ENCODE data around the gene CD69.

Gene CD69

DNA sequence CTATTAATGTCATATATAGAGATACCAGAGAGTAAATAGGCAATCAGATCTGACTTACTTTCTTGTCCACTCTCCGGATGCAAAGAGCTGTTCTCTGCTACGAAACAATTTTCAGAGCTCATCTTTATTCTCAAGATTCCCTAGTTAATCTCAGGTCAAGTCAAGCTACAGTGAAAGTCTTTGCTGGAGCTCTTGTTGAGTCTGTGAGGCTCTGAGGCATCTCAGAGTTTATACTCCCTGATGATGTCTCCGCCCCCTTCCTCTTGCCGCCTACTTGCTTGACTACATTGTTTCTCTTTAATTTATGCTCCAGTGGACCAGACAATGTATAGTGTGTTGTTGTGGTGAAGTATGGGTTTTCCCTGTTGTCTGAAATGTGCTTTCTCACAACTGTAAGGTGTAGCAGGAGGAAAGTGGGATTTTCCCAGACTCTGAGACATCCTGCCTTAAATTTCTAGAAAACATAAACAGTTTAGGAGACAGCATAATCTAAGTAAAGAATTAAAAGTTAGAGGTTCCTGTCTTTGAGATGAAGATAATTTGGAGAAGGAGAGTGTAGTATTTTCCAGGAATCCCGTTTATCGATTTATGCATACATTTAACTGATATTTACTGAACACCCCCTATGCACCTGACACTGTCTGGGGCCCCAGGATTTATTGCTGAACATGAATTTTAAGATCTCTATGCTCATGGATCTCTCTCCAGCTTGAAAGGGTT lies at the start of gene CD69:
TSS of gene CD69 (minus strand) at position 203 of the 720 bp plus-strand sequence. CDS start at position 122, 81 bp downstream.
- DNase-seq: peak; percentile 85 to 86

DNA sequence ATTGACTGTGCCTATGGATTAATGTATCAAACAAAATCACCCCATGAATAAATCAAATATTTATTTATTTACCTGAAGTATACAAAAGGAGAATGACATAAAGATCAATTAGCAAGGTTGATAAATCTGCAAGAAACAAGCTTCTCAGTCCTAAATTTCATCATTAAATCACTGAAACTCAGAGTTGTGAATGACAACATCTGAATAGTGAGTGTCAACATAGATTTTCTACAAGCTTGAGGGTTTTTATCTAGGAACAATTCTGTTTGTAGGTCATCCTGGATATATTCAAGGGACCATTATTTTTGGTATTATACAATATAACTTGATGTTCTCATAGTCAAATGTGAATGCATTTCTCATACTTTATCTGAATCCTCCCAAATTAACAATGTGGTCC lies 49.2 kb upstream of the CD69 start:
- DNase-seq: no peak

DNA sequence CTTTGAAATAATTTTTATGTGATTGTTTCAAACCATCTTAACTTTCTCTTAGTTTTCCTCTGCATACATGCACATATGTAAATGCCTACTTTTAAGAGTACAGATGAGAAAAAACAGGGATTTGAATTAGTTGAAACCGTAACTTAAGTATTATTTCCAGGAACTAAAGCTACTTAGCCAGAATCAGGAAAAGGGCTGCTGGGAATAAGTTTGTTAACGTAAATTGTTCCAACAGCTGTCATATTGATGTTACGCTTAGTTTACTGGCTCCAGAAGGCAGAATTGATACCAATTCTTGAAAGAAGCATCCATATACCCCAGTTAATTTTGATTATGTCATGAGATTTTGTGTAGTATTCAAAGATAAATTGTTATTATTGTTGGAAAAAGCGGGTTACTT lies 48.6 kb upstream of the CD69 start:
- no peak for DNase-seq

DNA sequence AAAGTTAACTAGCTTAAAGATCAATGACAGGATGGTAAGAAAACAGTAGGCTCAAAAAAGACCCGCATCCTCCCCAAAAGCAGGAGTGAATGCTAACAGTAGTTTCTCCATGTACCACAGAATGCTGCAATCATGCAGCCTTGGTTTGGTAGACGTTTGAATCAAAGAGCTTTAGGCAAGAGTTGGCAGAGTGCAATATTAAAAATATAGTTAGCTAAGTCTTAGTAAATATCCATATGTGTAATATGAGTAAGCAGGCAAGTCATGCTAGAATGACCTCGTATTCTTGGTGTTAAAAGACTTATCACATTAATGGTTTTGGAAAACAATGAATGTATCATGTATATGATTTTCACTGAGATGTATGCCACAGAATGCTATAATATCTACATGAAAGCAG lies 47.8 kb upstream of the CD69 start:
- no peak for DNase-seq

DNA sequence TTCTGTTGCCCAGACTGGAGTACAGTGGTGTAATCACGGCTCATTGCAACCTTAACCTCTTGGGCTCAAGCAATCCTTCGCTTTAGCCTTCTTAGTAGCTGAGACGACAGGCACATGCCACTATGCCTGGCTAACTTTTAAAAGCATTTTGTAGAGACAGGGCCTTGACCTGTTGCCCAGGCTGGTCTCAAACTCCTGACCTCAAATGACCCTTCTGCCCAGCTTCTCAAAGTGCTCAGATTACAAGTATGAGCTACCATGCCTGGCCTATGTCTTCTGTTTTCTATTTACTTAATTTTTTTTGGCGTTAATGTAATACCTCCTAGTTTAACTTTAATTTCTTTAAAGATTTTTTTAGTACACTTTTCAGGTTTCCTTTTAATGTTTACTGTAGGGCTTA lies 46.0 kb upstream of the CD69 start:
- DNase-seq: no peak

DNA sequence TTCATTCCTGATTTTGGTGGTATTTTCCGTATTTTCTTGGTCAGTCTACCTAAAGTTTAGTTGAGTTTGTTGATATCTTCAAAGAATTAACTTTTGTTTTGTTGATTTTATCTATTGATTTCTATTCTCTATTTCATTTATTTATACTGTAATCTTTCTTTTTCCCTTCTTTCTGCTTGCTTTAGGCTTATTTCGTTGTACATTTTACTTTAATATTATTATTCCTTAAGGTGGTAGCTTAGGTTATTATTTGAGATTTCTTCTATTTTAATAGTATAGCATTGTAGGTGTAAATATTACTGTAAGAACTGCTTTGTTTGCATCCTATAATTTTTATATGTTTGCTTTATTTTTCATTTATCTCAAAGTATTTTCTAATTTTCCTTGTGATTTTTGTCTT lies 45.2 kb upstream of the CD69 start:
- no peak for DNase-seq

DNA sequence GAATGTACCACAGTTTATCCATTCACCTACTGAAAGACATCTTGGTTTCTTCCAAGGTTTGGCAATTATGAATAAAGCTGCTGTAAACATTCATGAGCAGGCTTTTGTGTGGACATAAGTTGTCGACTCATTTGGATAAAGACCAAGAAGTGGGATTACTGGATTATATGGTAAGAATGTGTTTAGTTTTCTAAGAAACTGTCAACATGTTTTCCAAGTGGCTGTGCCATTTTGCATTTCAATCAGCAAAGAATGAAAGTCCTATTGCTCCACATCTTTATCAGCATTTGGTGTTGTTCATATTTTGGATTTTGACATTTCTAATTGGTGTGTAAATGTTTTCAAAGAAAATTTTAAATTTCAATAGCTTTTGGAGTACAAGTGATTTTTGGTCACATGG lies 39.3 kb upstream of the CD69 start:
- DNase-seq: no peak

DNA sequence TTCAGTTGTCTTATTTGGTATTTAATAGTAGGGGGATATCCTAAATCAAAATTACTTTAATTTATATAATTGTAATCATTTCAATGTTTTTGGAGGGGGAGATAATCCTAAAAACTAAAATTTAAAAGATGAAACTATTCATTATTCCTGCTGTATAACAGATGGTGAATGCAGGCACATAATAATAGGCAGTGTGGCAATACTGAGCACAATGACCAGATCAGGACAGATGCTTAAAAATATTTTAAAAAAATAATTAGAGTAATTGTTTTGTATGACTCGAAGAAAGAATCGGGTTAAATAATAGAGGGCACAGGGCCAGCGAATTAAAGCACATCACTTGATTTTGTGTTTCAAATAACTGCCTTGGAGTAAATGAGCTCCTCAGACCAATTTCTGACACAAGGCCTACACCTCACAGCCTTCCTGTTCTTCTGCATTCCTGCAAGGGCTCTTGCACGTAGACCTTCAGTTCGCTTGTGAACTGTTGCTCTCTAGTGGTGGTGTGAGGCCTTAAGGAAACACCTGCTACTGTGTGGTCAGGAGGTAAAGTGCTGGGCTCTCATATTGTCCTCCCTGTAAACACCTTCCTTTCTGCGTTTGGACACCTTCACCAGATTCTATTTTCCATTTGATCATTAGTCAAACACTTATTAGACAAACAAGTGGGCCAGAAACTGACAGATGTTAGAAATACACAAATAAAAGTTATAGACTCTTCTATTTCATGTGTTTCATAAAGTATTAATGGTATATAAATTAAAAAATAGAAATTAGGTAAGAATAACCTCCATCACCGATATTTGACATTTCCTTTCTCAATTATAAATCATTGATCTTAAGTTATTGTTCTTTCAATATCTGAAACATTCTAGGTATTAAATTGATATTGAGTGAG lies 37.3 kb upstream of the CD69 start:
- DNase-seq: peak; percentile 70 to 71

DNA sequence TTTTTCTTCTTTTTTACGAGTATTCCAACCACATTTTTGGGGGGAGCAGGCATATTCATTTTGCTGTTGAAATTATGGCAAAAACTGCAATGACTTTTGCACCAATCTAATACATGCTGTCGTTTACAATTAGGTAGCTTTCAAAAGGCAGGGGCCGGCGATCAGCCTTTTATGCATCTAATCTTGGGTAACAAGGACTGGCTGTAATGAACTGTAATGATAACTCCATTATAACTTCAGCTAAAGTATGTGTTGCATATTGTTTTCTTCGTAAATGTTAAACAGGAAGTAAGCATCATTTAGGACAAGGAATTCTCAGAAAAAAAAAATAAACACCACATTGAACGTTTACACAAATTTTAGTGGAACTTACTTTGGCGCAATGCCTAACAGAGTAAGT lies 36.3 kb upstream of the CD69 start:
- DNase-seq: no peak

DNA sequence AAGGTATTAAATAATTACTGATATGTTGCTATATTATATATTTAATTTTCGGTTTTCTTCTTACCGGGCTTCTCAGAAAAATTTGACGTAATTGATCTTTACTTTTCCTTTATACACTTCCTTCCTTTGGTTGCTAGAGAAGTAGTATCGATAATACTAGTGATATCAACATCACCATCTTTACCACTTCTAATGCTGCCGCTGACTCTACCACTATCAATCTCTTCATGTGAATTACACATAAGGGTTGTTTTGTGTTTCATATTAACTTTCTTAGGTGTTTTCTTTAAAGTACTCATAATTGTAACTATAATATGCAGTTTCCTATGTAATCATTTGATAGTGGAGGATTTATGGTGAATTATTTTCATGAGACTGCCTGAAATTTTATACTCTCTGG lies 35.6 kb upstream of the CD69 start:
- DNase-seq: peak in 1 of 2 donors; percentile 29

DNA sequence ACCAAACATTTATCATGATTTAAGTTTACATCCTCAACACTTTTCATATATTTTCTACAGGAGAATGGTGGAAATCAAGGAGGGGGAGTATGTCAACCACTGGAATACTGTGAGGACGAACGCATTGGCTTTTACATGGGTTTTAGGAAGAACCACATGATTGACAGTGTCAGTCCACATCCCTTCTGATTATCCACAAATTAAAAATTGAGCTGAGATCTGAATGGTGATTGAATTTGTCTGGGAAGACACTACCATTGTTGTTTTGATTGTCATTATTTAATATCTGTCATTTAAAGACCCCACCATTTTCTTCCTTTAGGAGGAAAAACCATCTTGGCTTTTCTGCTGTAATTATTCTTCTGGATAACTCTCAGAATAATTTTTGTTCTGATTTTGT lies 35.2 kb upstream of the CD69 start:
- no peak for DNase-seq

DNA sequence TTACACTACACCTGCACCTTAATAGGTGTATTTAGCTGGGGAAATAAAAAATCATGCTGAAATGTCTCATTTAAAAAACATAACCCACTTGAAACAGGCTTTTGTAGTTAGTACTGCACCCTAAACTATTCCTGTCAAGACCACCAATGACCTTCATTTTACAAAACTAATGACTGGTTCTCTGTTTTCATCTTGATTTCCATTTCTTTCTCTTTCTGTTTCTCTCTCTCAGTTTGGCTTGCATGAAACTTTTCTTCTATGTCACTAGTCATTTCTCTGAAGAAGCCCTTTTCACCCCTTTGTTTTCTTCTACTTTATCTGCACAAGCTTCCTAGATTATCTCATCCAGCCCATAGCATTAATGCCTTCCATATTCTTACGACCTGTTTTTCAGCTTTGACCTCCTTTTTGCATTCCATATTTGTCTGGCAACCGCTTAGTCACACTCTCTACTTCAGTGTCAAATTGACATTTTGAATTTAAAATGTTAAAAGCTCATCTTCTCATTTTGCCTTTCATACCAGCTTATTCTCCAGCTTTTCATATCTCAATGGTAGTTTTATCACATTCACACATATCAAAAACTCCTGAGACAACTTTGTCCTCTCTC lies 33.9 kb upstream of the CD69 start:
- DNase-seq: no peak

DNA sequence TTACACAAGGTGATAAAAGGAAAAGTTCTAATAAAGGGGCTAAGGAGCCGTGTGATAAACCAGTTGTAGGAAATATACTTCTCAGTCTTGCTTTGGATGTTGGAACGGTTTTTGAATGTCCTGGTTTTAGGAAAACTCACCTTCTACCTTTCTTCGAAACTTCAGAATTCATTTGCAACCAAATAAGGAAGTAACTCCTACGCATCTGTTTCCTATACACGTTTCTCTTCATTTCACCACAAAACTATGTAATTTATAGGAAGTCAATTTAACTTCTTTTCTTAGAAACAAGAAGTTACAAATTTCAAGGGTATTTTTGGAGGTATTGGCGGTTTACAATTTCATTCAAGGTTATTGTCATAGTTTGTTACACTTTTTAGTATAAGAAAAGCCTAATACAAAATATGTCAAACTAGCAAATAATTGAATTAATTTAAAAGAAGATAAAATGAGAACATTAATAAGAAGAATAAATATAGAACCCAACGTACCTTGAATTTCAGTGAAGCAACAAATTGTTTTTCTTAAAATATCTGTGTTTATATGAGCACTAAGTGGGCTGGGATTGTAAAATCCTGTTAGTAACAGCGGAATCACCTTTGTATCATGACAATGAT lies 33.2 kb upstream of the CD69 start:
- DNase-seq: no peak

DNA sequence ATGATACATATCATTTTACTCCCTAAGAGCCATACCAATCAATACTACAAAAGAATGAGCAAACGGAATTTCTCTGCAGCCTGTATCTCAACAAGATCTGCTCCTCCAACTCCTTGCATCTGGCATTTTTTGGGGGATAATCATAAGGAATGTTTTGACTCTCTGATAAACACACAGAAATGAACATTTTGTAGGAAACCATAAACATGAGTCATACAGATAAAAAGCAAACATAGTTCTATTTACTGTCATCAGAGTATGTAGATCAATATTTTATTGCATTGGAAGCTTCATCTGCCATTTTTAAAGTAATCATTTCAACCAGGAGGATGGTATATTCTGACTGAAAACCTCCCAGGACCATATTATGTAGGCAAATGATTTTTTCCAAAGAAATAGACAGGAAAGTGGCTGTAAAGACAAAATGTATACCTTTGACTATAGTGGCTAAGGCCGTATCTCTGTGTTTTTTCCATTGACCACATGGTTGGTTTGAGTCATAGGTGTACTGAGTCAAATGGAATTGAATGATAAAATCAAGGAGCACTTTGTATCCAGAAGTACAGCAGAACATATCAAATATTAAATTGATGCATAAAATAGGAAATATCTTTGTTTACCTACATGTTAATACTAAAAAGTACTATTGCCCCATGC lies 32.4 kb upstream of the CD69 start:
- DNase-seq: no peak

DNA sequence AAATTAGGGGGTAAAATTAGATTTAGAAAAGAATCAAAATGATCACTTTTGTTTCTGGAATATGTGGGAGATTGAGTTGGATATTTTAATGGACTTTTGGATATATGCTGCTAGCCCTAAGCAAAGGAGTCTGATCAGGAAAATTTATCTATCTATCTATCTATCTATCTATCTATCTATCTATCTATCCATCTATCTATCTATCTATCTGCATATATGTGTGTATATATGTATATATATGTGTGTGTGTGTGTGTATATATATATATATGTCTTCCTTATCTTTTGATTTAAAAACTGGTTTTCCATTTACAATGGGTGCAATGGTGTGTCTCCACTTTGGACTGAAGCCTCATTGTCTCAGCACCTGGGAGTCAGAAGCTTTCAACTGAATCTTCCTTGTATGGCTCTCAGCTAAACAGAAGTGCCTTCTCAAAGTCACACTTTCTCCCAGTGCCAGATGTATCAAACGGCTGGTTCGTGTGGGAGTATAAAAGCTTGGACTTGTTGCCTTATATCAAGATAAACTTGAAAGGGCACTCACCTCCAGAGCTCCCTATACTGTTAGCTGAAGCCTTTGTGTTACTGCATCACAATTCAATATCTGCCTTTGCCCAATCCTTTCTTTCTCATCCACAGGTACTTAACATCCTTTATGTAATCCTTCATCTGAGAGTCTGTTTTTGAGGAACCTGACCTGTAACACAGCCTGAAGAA lies 31.6 kb upstream of the CD69 start:
- no peak for DNase-seq

DNA sequence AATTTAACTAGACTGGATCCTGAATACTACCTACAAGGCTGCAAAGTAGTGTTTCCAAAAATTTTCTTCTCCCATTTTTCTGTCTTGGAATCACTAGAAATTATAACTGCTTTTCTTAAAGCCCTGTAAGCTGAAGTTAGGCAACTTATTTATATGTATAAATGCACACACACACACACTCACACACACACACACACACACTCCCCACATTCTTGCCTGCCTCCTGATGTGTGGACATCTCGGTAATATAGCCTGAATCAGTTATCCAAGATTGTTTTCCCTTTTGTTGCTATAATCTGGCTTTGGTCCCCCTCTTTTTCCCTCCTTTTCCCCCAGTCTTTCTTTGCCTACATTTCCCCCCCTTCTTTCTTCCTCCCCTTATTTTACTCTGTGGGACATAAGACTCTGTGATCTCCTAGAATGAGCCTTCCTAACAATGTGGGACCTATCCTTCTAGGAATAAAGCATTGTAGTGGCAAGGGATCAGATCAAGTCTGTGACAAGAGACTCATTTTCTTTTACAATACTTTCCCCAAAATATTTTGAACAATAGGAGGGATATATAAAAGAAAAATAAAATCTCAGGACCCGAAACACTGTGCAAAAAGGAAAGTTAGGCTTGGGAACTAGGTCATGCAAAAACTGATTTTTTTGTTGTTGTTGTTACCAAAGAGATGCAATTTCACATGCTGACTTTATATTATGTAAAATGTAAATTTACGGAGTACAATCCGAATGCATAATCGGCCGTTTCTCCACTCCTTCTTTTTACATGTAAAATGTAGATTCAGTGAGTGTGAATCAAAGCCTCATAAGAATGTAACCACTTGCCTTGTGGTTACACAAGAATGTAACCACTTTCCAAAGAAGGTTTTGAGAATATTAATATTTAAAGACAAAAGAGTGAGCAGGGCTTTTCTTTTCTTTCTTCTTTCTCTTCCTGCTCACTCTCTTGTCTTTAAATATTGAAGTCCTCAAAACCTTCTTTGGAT lies 26.3 kb upstream of the CD69 start:
- no peak for DNase-seq

DNA sequence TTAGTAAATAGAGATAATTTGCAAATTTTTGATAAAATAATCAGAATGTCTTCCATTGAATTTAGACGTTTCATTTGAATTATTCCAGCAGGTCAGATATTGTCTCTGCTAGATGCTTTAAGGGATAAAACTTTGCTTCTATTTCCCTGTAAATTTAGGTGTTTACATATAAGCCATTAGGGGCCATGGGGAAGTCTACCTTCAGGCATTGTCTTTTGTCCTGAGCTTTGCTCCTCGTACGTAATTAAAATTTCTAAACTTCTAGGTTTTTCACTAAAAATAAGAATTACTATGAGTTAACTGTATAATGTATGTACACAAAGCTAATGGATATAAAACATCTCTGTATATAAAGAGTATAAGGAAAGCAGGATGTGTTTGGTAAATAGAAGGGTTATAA lies 24.1 kb upstream of the CD69 start:
- no peak for DNase-seq

DNA sequence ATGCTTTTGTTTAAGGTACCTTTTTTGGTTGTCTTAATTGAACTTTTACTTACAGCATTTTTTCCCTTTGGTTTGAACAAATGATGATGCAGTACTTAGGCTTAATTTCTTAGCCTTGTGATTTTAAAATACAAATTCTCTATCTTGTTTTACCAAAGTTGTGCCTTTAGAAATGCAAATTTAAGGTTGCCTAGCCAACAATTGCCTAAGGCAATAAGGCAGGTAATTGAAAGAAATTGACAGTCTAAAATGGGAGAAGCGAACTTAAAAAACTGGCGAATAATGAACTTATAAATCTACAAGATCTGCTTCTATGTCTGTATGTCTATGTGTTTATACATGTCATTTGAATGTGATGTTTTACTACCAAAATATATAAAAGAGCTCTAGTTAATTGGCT lies 23.6 kb upstream of the CD69 start:
- no peak for DNase-seq

DNA sequence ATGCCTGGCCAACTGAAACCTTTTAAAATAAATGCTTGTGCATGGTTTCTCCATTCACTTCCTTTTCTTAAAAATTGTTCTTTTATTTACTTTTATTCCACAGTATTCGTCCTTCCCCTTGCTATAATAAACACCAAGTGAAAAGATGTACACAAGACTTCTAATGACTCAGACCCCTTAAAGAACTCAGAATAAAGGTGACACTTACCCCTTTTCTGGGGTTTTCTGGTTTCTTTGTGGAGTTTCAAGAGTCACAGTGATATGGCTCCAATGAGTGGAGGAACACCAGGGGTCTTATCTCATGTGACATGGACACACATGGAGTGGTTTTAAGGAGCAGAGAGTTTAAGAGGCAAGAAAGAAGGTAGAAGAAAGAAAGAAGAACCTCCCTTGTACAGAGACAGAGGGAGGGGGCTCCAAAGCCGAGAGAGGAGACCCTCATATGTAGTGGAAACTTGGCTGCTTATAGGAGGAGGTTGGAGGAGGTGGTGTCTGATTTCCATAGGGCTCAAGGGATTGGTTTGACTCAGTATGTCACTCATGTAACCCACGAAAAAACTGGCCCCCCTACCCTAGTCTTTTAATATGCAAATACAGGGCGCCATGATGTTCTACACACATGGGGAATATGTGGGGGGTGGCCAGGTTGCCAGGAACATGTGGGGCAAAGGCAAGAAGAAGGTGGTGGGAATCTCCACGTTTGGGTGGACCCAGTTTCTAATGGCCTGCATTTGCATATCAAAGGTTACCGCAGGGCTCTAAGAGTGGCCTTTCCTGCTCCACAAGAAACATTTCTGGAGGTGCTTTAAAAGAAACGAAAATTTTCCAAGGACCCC lies 22.1 kb upstream of the CD69 start:
- DNase-seq: no peak

DNA sequence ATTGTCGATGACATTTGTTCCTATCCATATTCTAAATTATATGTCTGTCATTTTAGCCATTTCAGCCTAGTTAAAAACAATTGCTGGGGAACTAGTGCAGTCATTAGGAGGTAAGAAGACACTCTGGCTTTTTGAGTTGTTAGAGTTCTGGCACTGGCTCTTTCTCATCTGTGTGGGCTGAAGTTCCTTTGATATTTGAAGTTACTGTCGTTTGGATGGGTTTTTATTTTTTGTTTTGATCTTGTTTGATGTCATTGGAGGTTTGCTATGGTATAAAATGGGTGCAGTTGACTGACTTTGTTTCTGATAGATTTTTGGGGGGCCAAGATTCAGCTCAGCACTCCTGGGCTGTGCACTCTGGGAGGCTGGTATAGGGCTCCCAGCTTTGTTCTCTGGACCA lies 20.7 kb upstream of the CD69 start:
- DNase-seq: no peak
